Endothelial cell of umbilical vein (primary cell): ENCODE data around the gene TRIM39. TPM values are rescaled to one million over a fixed set of nuclear protein-coding genes. Genes with fewer than 3 reads are reported as not detected.

Experiments used
- BruUV-seq: library from RNA; stranded (reverse); fragments of 400-500 nt; replicated peaks from 2 replicates; lab custom pipeline; 2021; lab: Mats Ljungman, UMichigan
- CTCF ChIA-PET: fragments of 300-600, 350-600 bp; sonication (Branson Sonifier 250); formaldehyde crosslinking; loops from one replicate; lab custom pipeline; 2021; ENCODE audit warnings: antibody characterized with exemption, inconsistent platforms; lab: Charles Lee
- POLR2A ChIA-PET: fragments of 300-600, 350-600 bp; sonication (Branson Sonifier 250); formaldehyde crosslinking; loops from one replicate; lab custom pipeline; 2021; ENCODE audit warnings: antibody characterized with exemption, inconsistent platforms; lab: Charles Lee
- DNase-seq: peaks from one replicate; pipeline ENCODE4 v3.0.0-alpha.2; 2011; ENCODE audit warnings: low read depth, low spot score
- FAIRE-seq: peaks from 2 replicates; lab custom pipeline; 2011; peaks lifted over from hg19 to GRCh38; lab: Jason Lieb, UNC
- H2AFZ ChIP-seq: 2 replicates; pipeline ENCODE4 v1.6.0; 2012; ENCODE audit warnings: low read depth, low read length, control low read depth, inconsistent platforms
- H3K27ac ChIP-seq: 2 replicates; pipeline ENCODE4 v1.5.1; 2011; ENCODE audit warnings: low read depth, mild to moderate bottlenecking, control low read depth, low read length, moderate library complexity; ENCODE audit not compliant: insufficient read depth
- H3K27me3 ChIP-seq, 2 experiments: 2 replicates each; pipeline versions ENCODE4 v1.6.0 to v1.6.1; 2011; ENCODE audit warnings: low read length in 2 of 2, mixed read lengths in 1 of 2; ENCODE audit not compliant: control insufficient read depth in 2 of 2, insufficient read depth in 2 of 2
- H3K36me3 ChIP-seq, 2 experiments: 2 replicates in 1 of 2; 3 replicates in 1 of 2; pipeline ENCODE4 v1.5.1; 2011; ENCODE audit warnings: low read length in 2 of 2, mild to moderate bottlenecking in 1 of 2, moderate library complexity in 1 of 2; ENCODE audit not compliant: control insufficient read depth in 2 of 2, insufficient read depth in 2 of 2; ENCODE audit errors: extremely low read depth in 1 of 2
- H3K4me1 ChIP-seq: 3 replicates; pipeline ENCODE4 v1.5.1; 2011; ENCODE audit warnings: mild to moderate bottlenecking, low read length; ENCODE audit not compliant: control insufficient read depth, insufficient read depth; ENCODE audit errors: extremely low read depth
- H3K4me2 ChIP-seq: 2 replicates; pipeline ENCODE4 v1.6.1; 2011; ENCODE audit warnings: low read length, control low read depth, mixed read lengths; ENCODE audit not compliant: insufficient read depth
- H3K4me3 ChIP-seq, 3 experiments: fragments of 200-600 bp in 1 of 3; sonication (generic), shearing (Covaris generic) in 1 of 3; replicated peaks in 1 of 3; 2 replicates each; pipeline ENCODE4 v1.5.1; 2011 to 2016; ENCODE audit warnings: control low read depth in 3 of 3, low read length in 3 of 3, mild to moderate bottlenecking in 2 of 3, inconsistent platforms in 1 of 3, low read depth in 1 of 3, moderate library complexity in 1 of 3; ENCODE audit not compliant: insufficient read depth in 1 of 3
- H3K79me2 ChIP-seq: 2 replicates; pipeline ENCODE4 v1.6.0; 2012; ENCODE audit warnings: low read length, inconsistent platforms; ENCODE audit not compliant: control insufficient read depth, insufficient read depth
- H3K9ac ChIP-seq: replicated peaks from 2 replicates; pipeline ENCODE3; 2011; ENCODE audit warnings: low read length, control low read depth; ENCODE audit not compliant: insufficient read depth; ENCODE audit errors: extremely low read depth
- H3K9me1 ChIP-seq: replicated peaks from 3 replicates; pipeline ENCODE4 v1.6.0; 2011; ENCODE audit warnings: mild to moderate bottlenecking, low read length; ENCODE audit not compliant: control insufficient read depth, insufficient read depth; ENCODE audit errors: extremely low read depth
- H3K9me3 ChIP-seq: replicated peaks from 2 replicates; pipeline ENCODE4 v1.5.1; 2012; ENCODE audit warnings: low read length, inconsistent platforms; ENCODE audit not compliant: control insufficient read depth, insufficient read depth
- H4K20me1 ChIP-seq: replicated peaks from 2 replicates; pipeline ENCODE3; 2011; ENCODE audit warnings: mild to moderate bottlenecking, low read length; ENCODE audit not compliant: control insufficient read depth, insufficient read depth; ENCODE audit errors: extremely low read depth
- CTCF ChIP-seq, 2 donors: IDR thresholded peaks; 1 replicate in 1 of 2; 2 replicates in 1 of 2; pipeline ENCODE4 v1.5.1; 2011; ENCODE audit warnings: low read length in 2 of 2, mild to moderate bottlenecking in 2 of 2, moderate library complexity in 2 of 2, control low read depth in 1 of 2, inconsistent platforms in 1 of 2, low read depth in 1 of 2; ENCODE audit not compliant: insufficient read depth in 1 of 2; ENCODE audit errors: extremely low read depth in 1 of 2
- EZH2 ChIP-seq: IDR thresholded peaks from 2 replicates; pipeline ENCODE4 v1.6.1; 2012; ENCODE audit warnings: borderline replicate concordance, low read depth, mild to moderate bottlenecking, moderate library complexity, low read length, inconsistent platforms; ENCODE audit not compliant: severe bottlenecking
- FOS ChIP-seq: IDR thresholded peaks from 2 replicates; pipeline ENCODE4 v1.6.1; 2011; ENCODE audit warnings: mild to moderate bottlenecking, low read length, moderate library complexity, borderline replicate concordance; ENCODE audit not compliant: insufficient read depth
- GATA2 ChIP-seq: IDR thresholded peaks from 2 replicates; pipeline ENCODE4 v1.7.0; 2011; ENCODE audit warnings: low read depth, mild to moderate bottlenecking, moderate library complexity, mixed read lengths, low read length; ENCODE audit not compliant: insufficient read length, insufficient read depth
- JUN ChIP-seq: IDR thresholded peaks from 2 replicates; pipeline ENCODE4 v1.6.1; 2011; ENCODE audit warnings: borderline replicate concordance, low read depth; ENCODE audit not compliant: insufficient read length, insufficient read depth
- MAX ChIP-seq: IDR thresholded peaks from 2 replicates; pipeline ENCODE4 v1.6.1; 2011; ENCODE audit not compliant: insufficient read depth, insufficient read length
- MYC ChIP-seq: IDR thresholded peaks from one replicate; pipeline ENCODE4 v1.6.1; 2011; ENCODE audit warnings: mild to moderate bottlenecking, low read depth, low read length
- POLR2A ChIP-seq: IDR thresholded peaks from 2 replicates; pipeline ENCODE4 v1.6.1; 2012; ENCODE audit warnings: low read depth, mild to moderate bottlenecking, control low read depth, low read length
- POLR2AphosphoS5 ChIP-seq: IDR thresholded peaks from 2 replicates; pipeline ENCODE4 v1.6.1; 2012; ENCODE audit warnings: low read depth, mild to moderate bottlenecking, control low read depth, low read length, moderate library complexity; ENCODE audit not compliant: insufficient read depth
- dilution Hi-C: fragments of 300-500 bp; cut with MboI; formaldehyde crosslinking; loops from one replicate; pipeline ENCODE4 v1.15.0; 2019; ENCODE audit warnings: low sequenced_read_pairs; ENCODE audit not compliant: extremely low pct_ligation_motif_present
- intact Hi-C: fragments of 100-400 bp; cut with micrococcal nuclease; formaldehyde crosslinking; loops from one replicate; pipeline ENCODE4 v1.10.0; 2022
- polyA plus RNA-seq, 4 experiments: library from polyadenylated mRNA; depleted of rRNA in 3 of 4; stranded (reverse) in 3 of 4; unstranded in 1 of 4; fragments of >200 nt; gene quantifications; 2 replicates each; pipeline versions ENCODE4 v1.2.1 to v1.2.3, GENCODE V29; 2011 to 2012; ENCODE audit warnings: missing spikeins in 1 of 4
- total RNA-seq: library from RNA; stranded (reverse); gene quantifications from 2 replicates; pipeline ENCODE4 v1.2.3, GENCODE V29; 2021

TRIM39 gene
- total and polyA plus RNA-seq, 2 donors (not counting 3 experiments of a cell fraction or from before 2014, with no cell fraction given): 5.6 to 13.1 TPM

- Histone ChIP-seq H3K9me1 (peaks cover 2% of the 10 kb centered on the region), H3K4me2 (no peak overlapping the region), H3K79me2 (peaks cover 74% of the 10 kb centered on the region), H3K36me3 (peaks cover 4 to 5% of the 10 kb centered on the region in 2 experiments), H3K27ac (no peak overlapping the region), H3K27me3 (no peaks in the 10 kb centered on the region), H3K4me1 (no peaks in the 10 kb centered on the region), H3K9me3 (no peaks in the 10 kb centered on the region), H3K4me3 (no peak overlapping the region), H4K20me1 (peaks cover 21% of the 10 kb centered on the region), H2AFZ (no peak overlapping the region), H3K9ac (no peak overlapping the region)
- TF ChIP-seq GATA2: no peak
- TF ChIP-seq CTCF (IDR thresholded peaks at IDR 0.05; ENCODE audit: extremely low read depth in 1 of 2, insufficient read depth in 1 of 2, low read depth in 1 of 2, low read length in 2 of 2): no peak
- no peak for TF ChIP-seq MYC
- no peak for TF ChIP-seq EZH2
- no peak for TF ChIP-seq MAX
- no peak for TF ChIP-seq FOS
- TF ChIP-seq JUN: no peak
- TF ChIP-seq POLR2A: no peak
- TF ChIP-seq POLR2AphosphoS5: no peak
- dilution Hi-C loops (no loop called here), intact Hi-C loops (no loop called here)
- ChIA-PET POLR2A (no interaction called here), CTCF (no interaction called here)
- DNase-seq (no peak), FAIRE-seq (no peak)
- no TSS peak for BruUV-seq
Observed at GRCh38 chr6:30312676-30313321, 13.9 kb upstream of the TRIM39 start.
